ENCODE results near the gene PAQR4.

PAQR4 gene

DNA sequence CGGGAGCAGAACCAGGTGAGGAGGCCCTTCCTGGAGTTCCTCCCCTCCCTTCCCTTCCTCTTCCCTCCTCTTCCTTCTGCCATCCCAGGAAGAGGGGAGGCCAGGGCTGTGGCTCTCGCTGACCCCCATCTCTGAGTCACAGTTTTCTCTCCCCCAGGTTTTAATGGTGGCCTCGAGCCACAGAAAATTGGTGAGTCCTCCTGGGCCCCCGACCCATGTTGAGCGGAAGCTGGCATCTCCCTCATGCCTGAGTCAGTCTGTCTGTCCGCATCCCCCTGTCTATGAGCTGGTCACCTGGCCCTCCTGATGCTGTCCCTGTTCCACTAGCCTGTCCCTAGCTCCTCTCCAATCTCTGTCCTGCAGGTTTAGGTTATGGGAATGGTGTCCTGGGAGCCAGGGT, 30.8 kb downstream of the PAQR4 start:
- no peak overlapping the region for H3K4me3 ChIP-seq
- 0 out of 2 replicates have a peak, but pooled peaks cover 6% of the 10 kb centered on the region for H4K20me1 ChIP-seq
- no peak overlapping the region for H3K9ac ChIP-seq
- H3K9me3 ChIP-seq: no peaks in the 10 kb centered on the region
- no peaks in the 10 kb centered on the region; the same call in 1 of the 2 replicates for H3K4me1 ChIP-seq
- no peak for TF ChIP-seq Cebpa-rat (IDR thresholded peaks at IDR 0.05)
- H3K4me2 ChIP-seq: no peak overlapping the region
- H3K27me3 ChIP-seq: peaks cover 87% of the 10 kb centered on the region
- H3K27ac ChIP-seq: no peak overlapping the region
- no peaks in the 10 kb centered on the region for H3K36me3 ChIP-seq

DNA sequence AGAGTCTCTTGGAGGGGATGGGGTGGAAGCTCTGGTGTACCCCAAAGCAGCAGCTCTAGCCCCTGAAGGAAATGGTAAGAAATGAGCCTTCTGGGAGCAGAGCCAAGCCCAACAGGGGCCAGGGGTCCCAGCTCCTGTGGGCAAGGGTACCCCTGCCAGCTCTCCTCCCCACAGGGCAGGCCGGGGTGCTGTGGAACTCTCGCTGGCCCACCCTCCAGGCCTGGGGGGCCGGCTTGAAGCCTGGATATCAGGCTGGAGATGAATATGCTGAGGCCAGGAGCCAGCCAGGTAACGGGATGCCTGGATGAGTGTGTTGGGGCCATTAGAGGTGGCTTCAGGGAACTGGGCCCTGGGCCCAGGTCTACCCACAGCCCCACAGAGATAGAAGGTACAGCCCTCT, 31.4 kb downstream of the PAQR4 start:
- Histone ChIP-seq H3K4me1 (no peaks in the 10 kb centered on the region; the same call in 1 of the 2 replicates), H3K4me2 (no peak overlapping the region), H3K27ac (no peak overlapping the region), H3K9me3 (no peaks in the 10 kb centered on the region), H4K20me1 (0 out of 2 replicates have a peak, but pooled peaks cover 6% of the 10 kb centered on the region), H3K9ac (no peak overlapping the region), H3K36me3 (no peaks in the 10 kb centered on the region), H3K4me3 (no peak overlapping the region), H3K27me3 (peaks cover 93% of the 10 kb centered on the region)
- no peak for TF ChIP-seq Cebpa-rat (IDR thresholded peaks at IDR 0.05)

DNA sequence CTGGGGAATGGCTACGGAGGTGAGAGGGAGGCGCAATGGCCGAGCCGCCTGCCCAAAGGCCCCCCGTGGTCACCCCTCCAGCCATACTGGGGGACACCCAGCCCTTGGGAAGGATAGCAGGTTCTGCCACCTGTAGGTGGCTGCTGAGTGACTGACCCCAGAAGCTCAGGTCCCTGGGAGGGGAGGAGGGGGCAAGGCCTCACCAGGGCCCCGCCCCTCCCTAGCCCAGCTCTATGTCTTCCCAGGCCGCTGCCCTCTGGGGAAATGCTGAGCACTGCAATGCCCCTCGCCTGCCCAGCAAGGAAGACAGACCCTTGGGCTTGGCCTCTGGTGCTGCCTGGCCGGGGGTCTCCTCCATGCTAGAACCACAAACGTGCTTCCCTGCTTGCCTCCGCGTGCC, 32.2 kb downstream of the PAQR4 start:
- H3K27me3 ChIP-seq: peaks cover 93% of the 10 kb centered on the region
- no peak for TF ChIP-seq Cebpa-rat (IDR thresholded peaks at IDR 0.05)
- no peak overlapping the region for H3K4me3 ChIP-seq
- no peak overlapping the region for H3K4me2 ChIP-seq
- H3K9me3 ChIP-seq: no peaks in the 10 kb centered on the region
- no peaks in the 10 kb centered on the region for H3K36me3 ChIP-seq
- H3K27ac ChIP-seq: no peak overlapping the region
- H4K20me1 ChIP-seq: 0 out of 2 replicates have a peak, but pooled peaks cover 6% of the 10 kb centered on the region
- H3K9ac ChIP-seq: no peak overlapping the region
- H3K4me1 ChIP-seq: peaks cover under 1% of the 10 kb centered on the region

DNA sequence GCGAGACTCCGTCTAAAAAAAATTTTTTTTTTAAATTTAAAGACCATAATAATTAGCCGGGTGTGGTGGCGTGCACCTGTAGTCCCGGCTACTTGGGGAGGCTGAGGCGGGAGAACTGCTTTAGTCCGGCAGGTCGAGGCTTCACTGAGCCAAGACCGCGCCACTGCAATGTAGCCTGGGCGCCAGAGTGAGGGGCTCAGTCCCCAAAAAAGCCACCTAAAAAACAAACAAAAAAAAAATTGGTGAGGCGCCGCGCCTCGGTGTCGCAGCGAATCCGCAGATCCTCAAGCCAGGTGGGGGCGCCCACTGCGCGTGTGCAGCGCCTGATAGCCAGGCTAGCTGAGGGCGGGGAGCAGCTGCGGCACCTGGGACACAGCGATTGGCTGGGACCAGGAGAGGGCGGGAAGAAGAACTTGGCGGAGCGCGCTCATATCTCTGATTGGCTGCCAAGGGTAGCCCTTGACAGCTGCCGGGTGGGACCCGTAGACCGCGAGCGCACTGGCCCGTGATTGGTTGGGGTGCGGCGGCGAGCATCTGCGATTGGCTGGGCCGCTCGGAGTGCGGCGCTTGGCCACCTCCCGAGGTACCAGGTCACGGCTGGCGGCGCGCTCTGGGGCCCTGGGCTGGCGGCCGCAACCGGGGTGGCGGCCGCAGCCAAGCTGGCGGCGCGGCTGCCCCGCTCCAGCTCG, 34.6 kb downstream of the PAQR4 start:
- H3K4me3 ChIP-seq: peak overlapping the region; percentile 65
- no peak overlapping the region for H3K9ac ChIP-seq
- no peaks in the 10 kb centered on the region for H3K36me3 ChIP-seq
- TF ChIP-seq Cebpa-rat (IDR thresholded peaks at IDR 0.05): no peak
- H3K4me1 ChIP-seq: peaks cover 25% of the 10 kb centered on the region
- peak overlapping the region; percentile 88 for H3K4me2 ChIP-seq
- 0 out of 2 replicates have a peak, but pooled peaks cover 3% of the 10 kb centered on the region for H4K20me1 ChIP-seq
- H3K27ac ChIP-seq: no peak overlapping the region
- H3K9me3 ChIP-seq: no peaks in the 10 kb centered on the region
- H3K27me3 ChIP-seq: peaks cover 93% of the 10 kb centered on the region

GRCh38 chr16:3004319-3004718, 35.2 kb downstream of the PAQR4 start:
- Histone ChIP-seq H3K36me3 (no peaks in the 10 kb centered on the region), H3K27ac (no peak overlapping the region), H3K4me1 (peaks cover 30% of the 10 kb centered on the region), H3K9ac (no peak overlapping the region), H3K27me3 (peaks cover 89% of the 10 kb centered on the region), H3K4me3 (peak overlapping the region; percentile 65), H3K9me3 (no peaks in the 10 kb centered on the region), H3K4me2 (peak overlapping the region; percentile 88), H4K20me1 (no peaks in the 10 kb centered on the region)
- no peak for TF ChIP-seq Cebpa-rat (IDR thresholded peaks at IDR 0.05)

DNA sequence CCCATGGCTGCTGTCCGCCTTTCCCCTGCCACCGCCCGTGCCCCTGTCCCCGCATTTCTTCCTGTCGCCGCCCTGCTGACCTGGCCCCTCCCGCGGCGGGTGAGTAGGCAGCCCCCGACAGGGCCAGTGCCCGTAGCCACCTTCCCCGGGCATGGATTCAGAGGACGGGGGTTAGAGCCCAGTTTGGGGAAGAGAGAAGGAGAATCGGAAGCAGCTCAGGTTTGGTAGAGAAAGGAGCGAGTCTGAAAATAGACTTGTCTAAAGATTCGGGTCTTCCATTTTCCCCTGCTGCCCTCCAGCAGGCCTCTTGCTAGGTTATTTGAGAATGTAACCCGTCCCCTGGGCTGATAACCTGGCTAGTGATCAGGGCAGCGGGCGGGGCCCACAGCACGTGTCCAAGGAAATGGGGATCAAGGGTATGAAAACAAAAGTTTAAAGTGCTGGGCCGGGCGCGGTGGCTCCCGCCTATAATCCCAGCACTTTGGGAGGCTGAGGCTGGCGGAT, 35.7 kb downstream of the PAQR4 start:
- H3K4me1 ChIP-seq: peaks cover 30% of the 10 kb centered on the region
- no peak overlapping the region for H3K27ac ChIP-seq
- no peaks in the 10 kb centered on the region for H3K36me3 ChIP-seq
- H3K9ac ChIP-seq: no peak overlapping the region
- no peaks in the 10 kb centered on the region for H4K20me1 ChIP-seq
- H3K9me3 ChIP-seq: no peaks in the 10 kb centered on the region
- no peak for TF ChIP-seq Cebpa-rat (IDR thresholded peaks at IDR 0.05)
- H3K27me3 ChIP-seq: peaks cover 88% of the 10 kb centered on the region
- peak overlapping the region; percentile 42 for H3K4me2 ChIP-seq
- no peak overlapping the region; the same call in 1 of the 2 replicates for H3K4me3 ChIP-seq

DNA sequence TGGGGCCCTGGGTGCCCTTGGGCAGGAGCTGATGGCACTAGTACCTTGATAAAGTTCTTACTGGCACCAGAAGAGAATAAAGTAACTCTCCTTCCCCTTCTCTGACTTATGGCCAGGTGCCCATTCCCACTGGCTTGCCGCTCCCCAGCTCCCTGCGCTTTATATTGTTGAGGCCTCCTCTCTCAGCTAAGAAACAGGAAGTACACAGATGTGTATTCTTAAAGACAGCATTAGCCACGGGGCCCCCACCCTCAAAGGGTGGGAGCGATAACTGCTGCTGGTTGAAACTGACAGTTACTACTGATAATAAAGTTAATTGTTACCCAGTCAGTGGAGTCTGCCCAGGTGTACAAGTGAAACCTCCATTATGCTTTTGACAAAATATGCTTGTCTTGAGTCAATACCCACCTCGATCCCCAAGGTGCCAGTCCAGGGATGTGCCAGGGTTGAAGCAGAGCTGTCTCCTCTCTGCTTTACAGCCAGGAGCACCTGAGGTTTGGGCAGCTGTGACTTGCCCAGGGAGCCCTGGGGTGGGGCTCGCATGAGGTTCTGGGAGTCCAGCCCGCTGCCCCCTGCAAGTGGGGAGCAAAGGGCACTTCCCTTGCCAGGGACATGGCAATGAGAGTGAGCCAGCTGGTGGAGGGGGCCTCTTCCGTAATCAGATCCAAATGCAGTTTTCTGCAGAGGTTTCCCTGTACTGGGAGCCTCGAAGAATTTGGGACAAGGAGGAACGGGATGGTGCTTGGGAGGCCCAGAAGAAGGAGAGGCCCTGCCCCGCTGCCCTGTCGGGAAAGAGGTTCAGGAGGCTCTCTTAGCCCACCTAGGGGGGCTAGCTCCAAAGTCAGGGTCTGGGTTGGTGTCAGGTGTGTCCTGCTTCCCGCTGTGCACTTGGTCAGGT, 38.2 kb downstream of the PAQR4 start:
- H3K4me1 ChIP-seq: peaks cover 36% of the 10 kb centered on the region
- H3K4me2 ChIP-seq: peak overlapping the region; percentile 98
- no peaks in the 10 kb centered on the region for H3K9me3 ChIP-seq
- peaks cover 82% of the 10 kb centered on the region for H3K27me3 ChIP-seq
- no peak overlapping the region for H3K27ac ChIP-seq
- no peaks in the 10 kb centered on the region for H4K20me1 ChIP-seq
- no peak for TF ChIP-seq Cebpa-rat (IDR thresholded peaks at IDR 0.05)
- H3K9ac ChIP-seq: peak overlapping the region; percentile 3; the same call in 1 of the 2 replicates
- H3K4me3 ChIP-seq: peak overlapping the region; percentile 50
- H3K36me3 ChIP-seq: no peaks in the 10 kb centered on the region

DNA sequence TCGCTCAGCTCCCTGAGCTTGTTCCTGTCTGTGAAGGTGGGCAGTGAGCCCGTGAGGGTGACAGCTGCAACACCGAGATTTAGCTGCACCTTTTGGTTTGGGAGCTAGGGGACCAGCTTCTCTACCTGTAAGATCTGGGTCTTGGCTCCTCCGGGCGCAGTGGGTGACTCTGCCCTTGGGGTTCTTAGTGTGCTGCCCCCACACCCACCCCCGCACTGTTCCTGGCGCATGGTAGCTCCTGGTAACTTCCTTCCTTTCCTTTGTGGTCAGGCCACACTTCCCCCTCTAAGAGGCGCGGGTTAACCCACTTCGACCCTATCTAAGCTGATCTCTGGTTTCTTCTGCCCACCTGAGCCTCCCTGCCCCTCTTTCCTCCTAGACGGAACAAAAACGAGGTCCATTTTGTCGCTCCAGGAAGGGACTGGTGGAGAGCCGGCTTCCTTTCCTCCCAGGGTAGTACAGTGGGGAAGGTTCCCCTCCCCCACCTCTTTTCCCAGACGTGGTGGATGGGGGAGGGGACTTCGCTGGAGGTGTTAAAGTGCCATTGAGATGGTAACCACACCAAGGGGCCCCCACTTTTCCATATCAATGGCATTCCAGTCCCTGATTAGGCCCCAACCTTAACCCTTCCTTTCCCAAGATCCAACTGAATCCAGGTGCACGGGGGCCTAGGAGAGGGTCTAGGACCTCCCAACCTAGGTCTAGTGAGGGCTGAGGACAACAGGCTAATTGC, 39.0 kb downstream of the PAQR4 start:
- no peaks in the 10 kb centered on the region for H3K36me3 ChIP-seq
- peak overlapping the region; percentile 50 for H3K4me3 ChIP-seq
- TF ChIP-seq Cebpa-rat (IDR thresholded peaks at IDR 0.05): no peak
- H3K27ac ChIP-seq: peak overlapping the region; percentile 35; the same call in 1 of the 2 replicates
- H3K4me2 ChIP-seq: peak overlapping the region; percentile 98
- peak overlapping the region; percentile 3; the same call in 1 of the 2 replicates for H3K9ac ChIP-seq
- H3K27me3 ChIP-seq: peaks cover 84% of the 10 kb centered on the region
- H3K9me3 ChIP-seq: no peaks in the 10 kb centered on the region
- H4K20me1 ChIP-seq: peaks cover 4% of the 10 kb centered on the region; the same call in 1 of the 2 replicates
- H3K4me1 ChIP-seq: peaks cover 44% of the 10 kb centered on the region

DNA sequence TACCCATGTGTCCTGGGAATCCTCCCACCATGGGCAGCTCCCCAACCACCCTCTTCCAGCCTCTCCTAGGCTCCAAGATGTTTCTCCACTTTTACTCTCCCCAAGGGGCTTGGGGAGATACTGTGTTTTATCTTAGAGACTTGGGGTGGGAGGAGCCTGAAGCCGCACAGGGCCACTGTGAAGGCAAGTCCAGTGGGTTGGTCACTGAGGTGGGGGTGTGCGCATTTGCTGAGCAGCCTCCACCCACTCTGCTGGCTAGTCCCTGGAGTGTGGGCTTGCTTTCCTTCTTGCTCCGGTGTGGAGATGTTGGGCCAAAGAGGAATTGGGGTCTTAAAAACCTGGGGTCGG, 39.5 kb downstream of the PAQR4 start:
- Histone ChIP-seq H3K27me3 (peaks cover 85% of the 10 kb centered on the region), H3K36me3 (no peaks in the 10 kb centered on the region), H4K20me1 (peaks cover 10% of the 10 kb centered on the region; the same call in 1 of the 2 replicates), H3K4me3 (peak overlapping the region; percentile 50), H3K27ac (0 out of 2 replicates have a peak overlapping the region, but pooled peaks have one; percentile 35), H3K9me3 (no peaks in the 10 kb centered on the region), H3K4me1 (peaks cover 46% of the 10 kb centered on the region), H3K9ac (no peak overlapping the region), H3K4me2 (peak overlapping the region; percentile 98)
- TF ChIP-seq Cebpa-rat (IDR thresholded peaks at IDR 0.05): no peak

Data from BLaER1 (cell line).